Uterus (tissue), 2 donors: ENCODE measurements around the gene UBR1.

Source experiments
- CTCF ChIP-seq, 4 experiments: fragments of 200-600 bp in 2 of 4; fragments of 450-650 bp in 2 of 4; sonication (generic) in 2 of 4; IDR thresholded peaks; one replicate each; pipeline ENCODE4 v1.5.1; 2016 to 2019; ENCODE audit warnings: antibody characterized with exemption in 4 of 4, mild to moderate bottlenecking in 2 of 4, moderate library complexity in 1 of 4
- POLR2A ChIP-seq, 2 donors: fragments of 450-650 bp; IDR thresholded peaks; one replicate each; pipeline ENCODE4 v1.6.1; 2016; ENCODE audit warnings: antibody characterized with exemption in 2 of 2, mild to moderate bottlenecking in 1 of 2, moderate library complexity in 1 of 2

GRCh38 chr15:42933886-42934667 lies 171.8 kb downstream of the UBR1 start:
- TF ChIP-seq POLR2A (IDR thresholded peaks at IDR 0.05), result no peak
- no peak for TF ChIP-seq CTCF (IDR thresholded peaks at IDR 0.05)
